Activated CD4-positive, alpha-beta T cell treated with anti-CD3 and anti-CD28 coated beads, Interleukin-2, amount 50 U/mL, for 24 hours (primary cell): Measurements from ENCODE around the gene CDKL5.
"Not testable (repeated sequence)": the region's sequence is repeated elsewhere in the genome, so short reads cannot be mapped to it uniquely, and the experiment has no call there.

ENCODE experiments used
- DNase-seq, 2 donors: peaks; one replicate each; pipeline ENCODE4 v3.0.0-alpha.2; 2020; ENCODE audit warnings: low read depth in 1 of 2, low spot score in 1 of 2

Gene CDKL5

DNA sequence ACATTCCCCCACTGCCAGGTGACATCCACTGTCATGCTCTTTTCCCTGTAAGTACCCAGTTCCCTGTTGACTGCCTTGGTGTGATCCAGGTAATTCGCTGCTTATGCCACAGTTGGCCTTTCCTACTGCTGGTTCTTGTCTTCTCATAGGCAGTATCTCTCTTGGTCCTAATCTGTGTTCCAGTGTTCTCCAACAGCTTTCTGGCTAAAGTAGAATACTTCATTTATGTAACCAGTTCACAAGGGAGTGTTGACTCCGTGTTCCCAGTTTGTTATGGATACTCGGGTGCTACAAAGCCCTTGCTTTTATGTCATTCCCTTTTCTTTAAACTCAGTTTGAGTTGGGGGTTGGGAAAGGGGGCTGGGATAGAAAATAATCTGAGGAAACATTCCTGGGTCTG is 148.1 kb downstream of the CDKL5 start:
- no peak for DNase-seq

DNA sequence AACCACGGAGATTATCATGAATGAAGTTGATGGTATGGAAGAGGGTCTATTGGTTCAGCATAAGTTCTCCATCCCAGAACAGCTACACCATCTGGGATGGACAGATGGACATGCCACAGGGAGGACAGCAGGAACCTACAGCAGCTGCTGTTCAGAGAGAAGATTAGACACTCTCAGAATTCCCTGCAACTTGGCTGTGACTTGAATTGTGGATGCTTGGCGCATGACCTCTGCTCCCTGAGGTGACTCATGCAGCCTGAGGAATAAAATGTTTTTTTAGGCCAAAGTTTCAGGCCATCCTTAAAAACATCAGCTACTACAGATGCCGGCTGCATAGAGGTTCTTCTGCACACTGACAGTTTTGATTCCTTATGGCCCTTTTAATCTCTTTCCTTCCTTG is 149.2 kb downstream of the CDKL5 start:
- no peak for DNase-seq

DNA sequence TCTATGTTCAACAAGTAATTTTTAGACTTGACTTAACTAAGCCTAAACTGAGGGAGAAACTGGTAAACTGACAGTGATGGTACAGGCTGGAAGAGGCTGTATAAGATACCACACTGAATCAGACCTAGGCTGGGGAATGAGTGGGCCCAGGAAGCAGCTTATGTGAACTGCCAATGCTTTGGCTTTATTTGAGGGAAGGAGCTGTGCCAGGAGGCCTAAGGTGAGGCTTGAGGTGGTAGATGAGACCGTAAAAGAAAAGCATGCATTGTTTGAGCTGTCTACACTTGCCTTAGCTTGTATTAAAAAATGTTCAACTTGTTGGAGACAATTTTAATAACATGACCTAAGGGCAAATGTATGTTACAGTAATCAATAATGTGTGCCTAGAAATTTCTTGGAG is 150.3 kb downstream of the CDKL5 start:
- no peak for DNase-seq

DNA sequence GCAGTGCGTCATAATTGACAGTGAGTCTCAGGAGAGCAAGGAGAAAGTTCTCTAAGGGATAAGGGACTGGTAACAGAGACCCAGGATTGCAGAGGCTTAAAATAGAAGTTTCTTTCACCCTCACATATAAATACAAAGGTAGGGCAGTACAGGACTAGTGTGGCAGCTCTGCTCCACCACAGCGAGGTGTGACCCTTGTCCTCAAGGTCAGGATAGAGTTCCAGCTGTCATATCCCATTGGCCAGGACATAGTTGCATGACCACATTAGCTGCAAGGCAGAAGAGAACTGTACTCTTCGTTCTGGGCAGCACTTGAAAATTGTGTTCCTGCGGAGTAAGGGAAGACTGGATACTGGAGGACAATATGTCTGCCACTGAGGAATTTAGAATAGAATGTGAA is 152.0 kb downstream of the CDKL5 start:
- DNase-seq: no peak

DNA sequence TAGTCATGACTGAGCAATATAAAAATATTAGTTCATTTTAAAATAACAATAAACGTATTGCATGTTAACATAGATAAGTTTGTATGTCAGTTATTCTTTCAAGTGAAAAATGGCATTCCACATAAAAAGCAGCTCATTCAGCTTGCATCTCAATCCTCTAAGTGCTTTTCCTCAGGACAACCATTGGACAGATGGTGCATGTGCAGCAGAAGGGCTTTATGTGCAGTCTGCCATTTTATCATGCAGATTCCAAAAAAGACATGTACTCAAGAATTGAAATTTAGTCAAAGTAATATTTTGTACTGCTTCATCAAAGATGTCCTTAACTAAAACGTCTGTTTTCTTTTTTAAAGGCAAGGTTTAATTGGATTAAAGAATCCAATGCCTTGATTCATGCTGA is 153.1 kb downstream of the CDKL5 start:
- DNase-seq: no peak

DNA sequence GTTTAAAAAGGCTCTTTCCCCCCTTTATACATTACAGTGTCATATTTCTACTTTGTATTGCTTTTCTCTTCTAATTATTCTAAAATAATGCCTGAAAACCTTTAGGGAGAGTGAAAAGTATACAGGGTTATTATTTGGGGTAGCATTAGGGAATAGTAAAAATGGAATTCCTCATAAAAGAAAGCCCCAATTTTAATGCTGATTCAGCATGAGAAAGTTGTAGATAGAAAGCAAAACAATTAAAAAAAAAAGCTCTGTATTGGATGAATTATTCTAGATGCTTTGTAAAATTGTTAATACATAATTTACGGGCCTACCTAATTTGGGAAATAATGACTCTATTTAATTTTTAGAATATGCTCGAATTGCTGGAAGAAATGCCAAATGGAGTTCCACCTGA is 154.1 kb downstream of the CDKL5 start:
- no peak for DNase-seq

DNA sequence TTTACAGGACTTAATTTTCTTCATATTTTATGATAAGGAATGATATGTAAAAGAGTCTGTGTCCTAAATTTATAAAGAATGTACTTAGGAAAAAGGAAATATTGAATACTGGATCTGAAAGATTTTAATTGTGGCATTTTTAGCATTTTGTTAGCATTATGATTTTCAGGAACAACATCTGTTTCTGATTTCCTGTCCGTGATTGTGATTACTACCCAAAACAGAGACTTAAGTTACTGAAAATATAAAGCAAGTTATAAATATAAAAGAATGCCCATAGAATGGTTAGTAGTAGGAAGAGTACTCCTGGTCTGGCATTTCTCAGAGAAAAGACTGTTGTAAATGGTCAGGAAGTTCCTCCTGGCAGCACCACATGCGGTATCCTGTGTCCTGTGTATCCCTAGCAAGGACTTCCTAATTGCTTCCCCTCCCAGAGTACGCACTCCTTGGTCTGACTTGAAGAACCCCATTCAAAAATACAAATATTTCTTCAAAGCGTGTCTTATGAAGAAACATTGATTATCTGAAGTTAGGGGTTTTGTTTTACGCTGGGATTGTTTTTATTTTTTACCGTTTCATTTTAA is 157.6 kb downstream of the CDKL5 start:
- no peak for DNase-seq

DNA sequence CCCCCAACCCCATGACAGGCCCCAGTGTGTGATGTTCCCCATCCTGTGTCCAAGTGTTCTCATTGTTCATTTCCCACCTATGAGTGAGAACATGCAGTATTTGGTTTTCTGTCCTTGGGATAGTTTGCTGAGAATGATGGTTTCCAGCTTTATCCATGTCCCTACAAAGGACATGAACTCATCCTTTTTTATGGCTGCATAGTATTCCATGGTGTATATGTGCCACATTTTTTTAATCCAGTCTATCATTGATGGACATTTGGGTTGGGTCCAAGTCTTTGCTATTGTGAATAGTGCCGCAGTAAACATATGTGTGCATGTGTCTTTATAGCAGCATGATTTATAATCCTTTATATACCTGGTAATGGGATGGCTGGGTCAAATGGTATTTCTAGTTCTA is 163.9 kb downstream of the CDKL5 start:
- not testable (repeated sequence) for DNase-seq

DNA sequence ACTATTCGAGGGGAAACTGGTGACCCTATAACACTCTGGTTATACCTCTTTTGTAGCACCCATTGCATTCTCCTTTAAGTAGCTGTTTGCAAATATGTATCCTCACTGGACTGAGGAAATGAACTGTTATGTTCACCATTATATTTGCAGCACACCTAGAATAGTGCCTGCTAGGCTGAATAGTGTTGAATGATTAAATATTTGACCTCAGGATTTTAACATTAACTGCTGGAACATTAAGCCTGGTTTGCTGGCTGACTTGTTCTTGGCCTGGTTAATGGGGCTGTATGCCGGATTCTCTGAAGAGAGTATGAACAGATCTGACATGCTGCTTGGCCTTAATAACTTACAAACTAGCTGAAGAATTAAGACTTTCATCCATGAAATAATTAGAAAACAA is 166.4 kb downstream of the CDKL5 start:
- DNase-seq: no peak

DNA sequence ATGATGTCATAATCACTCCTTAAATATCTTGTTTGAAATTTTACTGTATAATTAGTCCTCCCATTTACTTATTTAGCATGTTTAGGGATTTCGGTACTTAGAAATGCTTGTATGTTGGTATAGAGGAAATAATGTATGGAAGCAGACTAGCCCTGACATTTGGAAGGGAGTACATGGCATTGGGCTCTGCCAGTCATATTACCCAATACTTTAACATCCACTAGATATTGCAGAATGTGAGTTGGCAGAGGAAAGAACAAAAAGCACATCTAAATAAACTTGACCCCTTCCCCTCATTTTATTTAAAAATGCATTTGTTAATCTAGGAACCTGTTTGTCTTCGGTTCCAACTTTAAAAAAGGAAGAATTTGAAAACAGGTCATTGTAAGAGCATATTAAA is 168.7 kb downstream of the CDKL5 start:
- DNase-seq: no peak

DNA sequence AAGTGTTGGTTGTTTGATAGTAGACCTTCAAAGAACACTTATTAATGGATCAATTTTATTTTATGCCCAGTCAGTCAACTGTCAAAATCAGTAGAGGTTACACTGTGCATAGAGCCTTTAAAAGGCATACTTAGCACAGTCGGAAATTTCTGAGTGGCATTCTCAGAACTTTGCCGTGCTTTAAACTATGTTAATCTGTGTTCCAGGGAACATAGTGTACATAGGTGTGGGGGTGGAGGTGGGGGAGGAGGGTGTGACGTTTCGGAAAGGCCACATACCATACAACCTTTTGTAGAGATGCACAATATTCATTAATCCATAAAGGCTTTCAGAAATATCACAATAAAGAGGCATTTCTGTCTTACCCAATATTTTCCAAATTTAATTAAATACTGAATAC is 170.7 kb downstream of the CDKL5 start:
- DNase-seq: no peak

DNA sequence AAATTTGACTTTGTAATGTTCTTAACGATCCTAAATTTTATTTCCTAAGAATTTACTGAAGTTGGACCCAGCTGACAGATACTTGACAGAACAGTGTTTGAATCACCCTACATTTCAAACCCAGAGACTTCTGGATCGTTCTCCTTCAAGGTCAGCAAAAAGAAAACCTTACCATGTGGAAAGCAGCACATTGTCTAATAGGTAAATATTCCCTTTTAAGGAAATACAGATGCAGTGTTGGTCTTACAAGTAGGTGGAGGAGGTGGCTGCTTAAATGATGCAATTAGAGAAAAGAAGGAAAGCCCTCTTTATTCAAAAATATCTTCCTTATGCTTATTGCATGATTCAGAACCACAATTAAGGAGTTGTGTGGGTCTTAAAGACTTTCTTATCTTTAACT is 173.0 kb downstream of the CDKL5 start:
- DNase-seq: no peak

DNA sequence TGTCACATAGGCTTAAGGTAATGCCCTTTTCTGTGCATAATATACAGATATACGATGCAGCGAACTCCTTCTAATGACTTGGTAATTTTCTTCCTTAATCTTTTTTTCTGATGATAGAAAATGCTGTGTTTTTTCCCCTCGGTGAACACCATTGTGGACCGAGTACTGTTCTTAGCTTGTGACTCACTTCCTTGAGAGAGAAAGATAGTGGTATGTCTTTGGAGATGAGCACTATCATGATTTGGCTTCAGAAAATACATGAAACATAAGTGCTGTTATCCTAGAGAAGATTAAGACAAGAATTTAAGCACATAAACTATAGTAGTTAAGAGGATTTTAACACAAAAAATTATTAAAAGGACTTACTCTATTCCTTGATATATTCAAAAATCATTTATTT is 182.6 kb downstream of the CDKL5 start:
- DNase-seq: no peak

DNA sequence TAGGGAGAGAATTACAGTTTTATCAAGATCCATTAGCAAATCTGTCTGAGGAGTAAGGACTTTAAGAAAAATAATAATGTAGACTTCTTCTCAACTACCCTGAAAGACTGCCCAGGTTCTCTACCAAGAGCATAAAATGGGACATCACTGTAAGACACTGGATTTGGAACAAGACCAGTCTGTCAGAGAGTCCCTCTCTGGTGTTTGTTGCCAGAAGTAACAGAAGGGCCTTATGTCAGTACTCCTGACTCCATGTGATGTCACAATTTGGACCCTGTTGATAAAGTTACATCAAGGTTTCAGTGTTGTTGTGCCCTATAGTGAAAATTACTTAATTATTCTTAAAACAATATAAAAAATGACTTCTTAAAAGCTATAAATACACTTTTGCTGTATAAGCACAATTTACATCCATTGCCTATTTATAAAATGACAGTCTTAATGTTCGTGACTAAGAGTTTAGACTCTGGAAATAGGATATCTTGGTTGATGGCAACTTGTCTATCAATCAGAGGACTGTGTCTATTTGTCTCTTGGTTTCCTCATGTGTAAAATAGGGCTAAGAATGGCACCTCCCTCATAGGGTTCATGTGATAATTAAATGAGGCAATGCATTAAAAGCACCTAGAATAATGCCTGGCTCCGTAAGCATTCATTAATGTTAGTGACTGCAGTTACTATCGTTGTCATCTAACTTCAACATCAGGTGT is 188.7 kb downstream of the CDKL5 start:
- no peak for DNase-seq

DNA sequence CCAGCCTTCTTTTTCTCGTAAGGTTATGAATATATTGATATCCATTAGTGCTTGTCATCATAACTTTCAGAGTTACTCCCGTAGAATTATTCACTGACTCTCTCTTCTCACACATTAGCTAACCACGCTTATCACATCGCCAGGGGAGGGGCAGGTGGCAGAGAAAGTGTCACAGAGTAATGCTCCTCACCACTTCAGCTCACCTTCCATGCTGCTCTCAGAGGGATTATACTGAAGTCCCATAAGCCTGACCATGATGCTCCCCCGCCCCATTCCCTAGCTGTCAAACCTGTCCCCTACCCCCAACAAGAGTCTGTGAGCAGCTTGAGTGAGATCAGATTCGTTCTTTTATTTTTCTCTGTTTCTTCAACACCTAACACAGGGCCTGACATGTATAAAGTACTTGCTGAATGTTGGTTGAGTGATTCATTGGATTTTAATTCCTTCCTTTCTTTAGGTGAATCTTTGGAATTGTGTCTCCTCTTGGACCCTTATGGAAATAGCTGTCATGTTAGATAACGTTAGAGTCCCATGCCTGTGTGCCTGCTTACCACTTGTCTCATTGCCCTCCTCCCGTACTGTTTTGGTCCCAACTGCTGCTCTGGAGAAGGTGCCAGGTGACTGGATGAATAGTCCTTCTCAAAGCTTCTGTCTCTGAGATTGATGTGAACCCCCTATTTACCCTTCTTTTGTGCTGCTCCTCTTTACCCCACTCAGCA is 191.4 kb downstream of the CDKL5 start:
- no peak for DNase-seq

DNA sequence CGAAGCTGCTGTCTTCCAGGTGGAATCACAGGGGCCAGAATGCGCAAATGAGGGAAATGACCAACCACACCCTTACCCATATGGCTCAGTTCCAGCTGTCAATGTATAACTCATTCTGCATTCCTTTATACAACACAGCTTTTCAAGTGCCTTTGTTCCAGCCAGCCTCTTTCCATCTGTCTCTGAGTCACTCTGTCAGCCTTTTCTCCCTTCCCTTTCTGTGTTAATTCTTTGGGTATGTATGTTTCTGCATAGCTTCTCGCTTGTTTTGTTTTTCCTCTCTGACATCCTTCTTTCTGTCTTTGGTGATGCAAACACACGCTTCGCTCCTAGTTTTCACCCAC is 192.0 kb downstream of the CDKL5 start:
- DNase-seq: no peak

DNA sequence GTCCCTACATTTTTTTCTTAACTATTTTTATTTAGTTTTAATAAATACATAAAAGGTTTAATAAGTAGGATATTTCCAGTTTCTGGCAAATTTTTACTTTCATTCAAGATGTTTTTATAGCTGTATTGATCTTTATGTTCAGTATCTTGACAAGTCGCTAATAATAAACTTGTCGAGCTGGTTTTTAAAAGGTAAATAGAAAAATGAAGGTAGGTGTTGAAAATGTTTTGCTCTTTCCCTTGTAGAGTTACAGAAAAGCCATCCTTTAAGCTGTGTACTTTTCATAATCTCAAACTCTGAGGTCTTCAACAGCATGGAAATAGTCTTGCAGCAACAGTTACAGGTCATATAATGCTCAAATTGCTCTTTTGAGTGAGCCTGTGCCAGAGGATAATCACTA is 193.9 kb downstream of the CDKL5 start:
- DNase-seq: no peak

DNA sequence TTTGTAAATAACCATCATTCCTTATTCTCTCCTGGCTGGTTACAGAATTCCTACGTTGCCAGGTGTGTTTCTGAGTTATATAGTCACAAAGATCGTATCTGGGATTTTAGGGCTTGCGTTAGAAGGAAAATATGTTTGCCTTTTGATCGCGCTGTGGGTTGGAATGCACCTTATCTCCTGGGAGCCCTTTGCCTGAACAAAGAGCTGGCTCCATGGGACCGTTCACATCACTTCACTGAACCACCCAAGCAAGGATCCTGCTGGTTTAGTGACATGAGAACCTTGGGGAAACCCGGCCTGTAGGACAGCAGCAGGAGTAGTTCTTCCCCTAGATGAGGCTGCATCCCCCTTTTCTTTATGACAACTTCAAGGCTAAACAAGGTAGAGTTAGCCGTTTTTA is 194.9 kb downstream of the CDKL5 start:
- DNase-seq: no peak

DNA sequence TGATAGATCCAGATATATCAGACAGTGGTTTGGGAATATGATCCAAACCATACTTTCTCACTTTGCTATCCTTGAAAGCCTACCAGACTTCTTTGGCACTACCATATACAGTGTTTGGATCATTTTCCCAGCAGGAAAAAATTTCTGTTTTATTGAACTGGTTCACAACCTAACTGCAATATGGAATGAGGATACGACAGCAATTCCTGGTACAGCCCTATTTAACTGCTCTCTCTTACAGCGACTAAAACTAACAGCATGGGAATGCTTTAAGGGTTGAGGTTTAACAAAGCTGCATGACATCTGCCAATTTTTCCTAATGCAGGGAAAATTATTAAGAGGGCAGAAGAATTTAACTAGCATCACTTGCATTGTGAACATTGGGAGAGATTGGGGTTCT is 199.2 kb downstream of the CDKL5 start:
- DNase-seq: no peak

DNA sequence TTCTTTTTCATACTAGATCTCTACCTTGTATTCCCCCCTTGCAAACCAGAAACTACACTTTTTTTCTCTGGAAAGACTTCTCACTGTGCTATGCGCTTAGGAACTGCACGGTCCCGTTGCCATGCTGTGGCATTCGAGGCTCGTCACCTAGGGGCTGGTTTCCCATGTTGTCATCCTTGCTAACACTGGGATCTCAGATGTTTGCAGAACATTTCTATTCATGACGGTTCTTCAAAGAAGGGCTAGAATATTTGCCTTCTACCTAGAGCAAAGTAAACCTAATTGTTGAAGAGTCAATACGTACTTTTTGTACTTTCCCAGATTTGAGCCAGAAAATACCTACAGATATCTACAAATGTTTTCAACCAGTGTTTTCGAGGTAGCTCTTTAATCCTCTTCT is 205.5 kb downstream of the CDKL5 start:
- no peak for DNase-seq

DNA sequence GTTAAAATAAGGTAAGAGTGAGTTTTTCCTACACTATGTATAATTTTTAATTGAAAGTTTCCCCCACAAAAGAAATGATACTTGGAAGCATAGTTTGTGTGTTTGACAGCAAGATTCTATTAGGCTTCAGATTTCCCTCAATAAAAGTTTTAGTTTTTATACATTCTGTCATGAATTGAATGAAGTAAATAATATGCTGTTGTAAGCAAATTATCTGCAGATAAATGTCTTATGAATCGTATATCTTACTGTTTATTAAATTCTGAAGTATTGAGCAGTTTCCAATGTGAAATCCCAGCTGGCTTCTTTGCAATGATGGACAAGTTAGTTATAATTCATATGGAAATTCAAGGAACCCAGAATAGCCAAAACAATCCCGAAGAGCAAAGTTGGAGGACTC is 213.0 kb downstream of the CDKL5 start:
- DNase-seq: no peak

DNA sequence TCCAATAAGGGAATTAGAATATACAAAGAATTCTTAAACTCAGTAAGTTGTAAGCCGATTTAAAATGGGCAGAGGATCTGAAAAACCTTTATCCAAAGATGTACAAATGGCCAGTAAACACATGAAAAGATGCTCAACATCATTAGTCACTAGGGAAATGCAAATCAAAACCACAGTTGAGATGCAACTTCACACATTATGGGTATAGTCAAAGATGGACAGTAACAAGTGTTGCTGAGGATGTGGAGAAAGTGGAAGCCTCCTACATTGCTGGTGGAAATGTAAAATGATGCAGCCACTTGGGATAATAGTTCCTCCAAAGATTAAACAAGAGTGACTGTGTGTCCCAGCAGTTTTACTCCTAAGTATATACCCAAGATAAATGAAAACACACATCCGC is 213.9 kb downstream of the CDKL5 start:
- DNase-seq: no peak

DNA sequence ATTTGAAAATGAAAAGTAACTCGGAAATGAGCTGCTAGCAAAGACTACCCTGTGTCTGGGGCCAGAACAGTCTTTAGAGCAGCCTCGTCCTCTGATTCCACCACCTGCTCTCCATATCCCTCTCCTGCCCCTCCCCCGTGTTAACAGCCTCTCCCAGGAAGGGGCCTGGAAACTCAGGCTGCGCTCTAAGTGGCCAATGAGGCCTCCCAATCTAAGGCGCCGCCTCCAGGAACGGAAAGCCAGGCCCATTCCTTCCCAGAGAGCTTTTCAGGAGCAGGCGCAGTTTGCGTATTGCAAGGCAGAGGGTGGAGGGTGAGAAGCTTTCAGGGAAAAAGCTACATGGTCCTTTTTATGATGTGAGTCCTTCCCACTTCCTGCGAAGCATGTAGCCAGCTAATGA is 215.3 kb downstream of the CDKL5 start:
- no peak for DNase-seq
